Upper lobe of left lung (tissue), 4 donors: Measurements from ENCODE around the gene ARMH4.

Experiments used
- CTCF ChIP-seq, 6 experiments: fragments of 450-650 bp in 4 of 6; fragments of 200-600 bp in 2 of 6; sonication (generic) in 2 of 6; IDR thresholded peaks; one replicate each; pipeline ENCODE4 v1.5.1; 2016 to 2019; ENCODE audit warnings: antibody characterized with exemption in 6 of 6
- POLR2A ChIP-seq, 4 donors: fragments of 450-650 bp; IDR thresholded peaks; one replicate each; pipeline ENCODE4 v1.5.1; 2016 to 2017; ENCODE audit warnings: antibody characterized with exemption in 4 of 4, mild to moderate bottlenecking in 2 of 4

GRCh38 chr14:58098507-58098906 lies 53.5 kb downstream of the ARMH4 start:
- TF ChIP-seq CTCF (IDR thresholded peaks at IDR 0.05) (no peak), POLR2A (IDR thresholded peaks at IDR 0.05) (no peak)
